ENCODE measurements around the gene NEURL2.
"Not testable (repeated sequence)": the region's sequence is repeated elsewhere in the genome, so short reads cannot be mapped to it uniquely, and the experiment has no call there.

The NEURL2 gene

DNA sequence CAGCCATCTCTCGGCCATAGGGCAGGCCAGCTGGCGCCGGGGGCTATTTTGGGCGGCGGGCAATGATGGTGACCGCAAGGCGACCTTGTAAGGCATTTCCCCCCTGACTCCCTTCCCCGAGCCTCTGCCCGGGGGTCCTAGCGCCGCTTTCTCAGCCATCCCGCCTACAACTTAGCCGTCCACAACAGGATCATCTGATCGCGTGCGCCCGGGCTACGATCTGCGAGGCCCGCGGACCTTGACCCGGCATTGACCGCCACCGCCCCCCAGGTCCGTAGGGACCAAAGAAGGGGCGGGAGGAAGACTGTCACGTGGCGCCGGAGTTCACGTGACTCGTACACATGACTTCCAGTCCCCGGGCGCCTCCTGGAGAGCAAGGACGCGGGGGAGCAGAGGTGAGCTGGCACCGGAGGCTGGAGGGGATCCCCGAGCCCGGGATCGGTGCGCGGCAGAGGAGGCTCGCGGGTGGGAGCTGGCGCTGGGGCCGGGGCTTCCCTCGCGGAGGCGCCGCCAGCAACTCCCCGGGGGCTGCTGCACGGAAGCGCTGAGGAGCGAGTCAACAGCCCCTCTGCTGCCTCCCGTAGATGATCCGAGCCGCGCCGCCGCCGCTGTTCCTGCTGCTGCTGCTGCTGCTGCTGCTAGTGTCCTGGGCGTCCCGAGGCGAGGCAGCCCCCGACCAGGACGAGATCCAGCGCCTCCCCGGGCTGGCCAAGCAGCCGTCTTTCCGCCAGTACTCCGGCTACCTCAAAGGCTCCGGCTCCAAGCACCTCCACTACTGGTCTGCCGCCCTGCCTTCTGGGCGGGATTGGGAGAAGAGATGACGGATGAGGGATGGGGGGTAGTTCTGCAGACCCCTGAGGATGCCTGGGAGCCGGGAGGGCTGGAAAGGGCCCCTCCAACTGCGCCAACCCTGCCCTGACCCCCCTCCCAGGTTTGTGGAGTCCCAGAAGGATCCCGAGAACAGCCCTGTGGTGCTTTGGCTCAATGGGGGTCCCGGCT, at the start of gene NEURL2, which contains the start of gene CTSA:
TSS of gene NEURL2 (minus strand) at position 224 of the 999 bp plus-strand sequence. CDS start at position 7, 217 bp downstream.
TSS of gene CTSA (plus strand) at position 351 of the 999 bp plus-strand sequence. CDS start at position 585, 234 bp downstream.
- DNase-seq: peak; percentile 77

GRCh38 chr20:45940469-45940868, 49.5 kb upstream of the NEURL2 start:
- DNase-seq: no peak

DNA sequence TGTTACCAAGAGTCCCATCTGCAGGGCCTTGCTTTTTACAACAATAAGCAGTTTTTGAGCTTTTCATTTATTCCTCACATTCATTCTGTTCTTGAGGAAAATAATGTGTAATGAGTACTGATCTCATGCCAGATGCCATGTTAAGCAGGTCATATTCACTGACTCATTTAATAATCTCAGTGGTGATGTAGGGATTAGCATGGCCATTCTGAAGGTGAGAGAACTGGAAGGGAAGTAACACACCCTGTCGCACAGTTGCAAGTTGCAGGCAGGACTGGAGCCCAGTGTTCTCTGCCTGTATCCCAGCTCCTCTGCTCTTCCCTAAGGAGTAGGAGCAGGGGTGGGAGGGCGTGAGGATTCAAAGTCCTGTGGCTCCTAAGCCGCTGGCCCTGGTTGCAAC, 49.0 kb upstream of the NEURL2 start:
- DNase-seq: no peak

DNA sequence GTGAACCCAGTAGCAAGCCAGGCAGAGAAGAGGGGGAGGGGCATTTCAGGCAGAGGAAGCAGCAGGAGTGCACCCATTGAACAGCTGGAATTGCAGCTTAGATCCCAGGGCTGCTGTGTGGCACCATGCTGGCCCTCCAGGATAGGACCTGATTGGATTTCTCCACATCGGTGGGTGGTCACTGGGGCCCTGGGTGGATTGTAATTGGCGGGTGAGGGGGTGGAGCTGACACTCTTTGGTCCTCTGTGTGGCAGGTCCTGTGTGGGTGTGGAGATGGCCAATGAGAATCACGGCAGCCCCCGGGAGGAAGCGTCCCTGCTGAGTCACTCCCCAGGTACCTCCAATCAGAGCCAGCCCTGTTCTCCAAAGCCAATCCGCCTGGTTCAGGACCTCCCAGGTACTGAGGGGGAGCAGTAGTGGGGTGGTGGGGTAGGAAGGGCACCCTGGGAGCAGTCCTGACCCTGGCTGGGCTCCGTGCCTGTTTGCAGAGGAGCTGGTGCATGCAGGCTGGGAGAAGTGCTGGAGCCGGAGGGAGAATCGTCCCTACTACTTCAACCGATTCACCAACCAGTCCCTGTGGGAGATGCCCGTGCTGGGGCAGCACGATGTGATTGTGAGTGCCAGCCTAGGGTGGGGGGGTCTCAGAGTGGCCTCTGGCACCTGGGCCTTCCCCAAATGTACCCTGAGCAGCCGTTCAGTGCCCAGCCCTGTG, 47.9 kb upstream of the NEURL2 start:
- no peak for DNase-seq

GRCh38 chr20:45937765-45938164, 46.8 kb upstream of the NEURL2 start:
- DNase-seq: no peak

DNA sequence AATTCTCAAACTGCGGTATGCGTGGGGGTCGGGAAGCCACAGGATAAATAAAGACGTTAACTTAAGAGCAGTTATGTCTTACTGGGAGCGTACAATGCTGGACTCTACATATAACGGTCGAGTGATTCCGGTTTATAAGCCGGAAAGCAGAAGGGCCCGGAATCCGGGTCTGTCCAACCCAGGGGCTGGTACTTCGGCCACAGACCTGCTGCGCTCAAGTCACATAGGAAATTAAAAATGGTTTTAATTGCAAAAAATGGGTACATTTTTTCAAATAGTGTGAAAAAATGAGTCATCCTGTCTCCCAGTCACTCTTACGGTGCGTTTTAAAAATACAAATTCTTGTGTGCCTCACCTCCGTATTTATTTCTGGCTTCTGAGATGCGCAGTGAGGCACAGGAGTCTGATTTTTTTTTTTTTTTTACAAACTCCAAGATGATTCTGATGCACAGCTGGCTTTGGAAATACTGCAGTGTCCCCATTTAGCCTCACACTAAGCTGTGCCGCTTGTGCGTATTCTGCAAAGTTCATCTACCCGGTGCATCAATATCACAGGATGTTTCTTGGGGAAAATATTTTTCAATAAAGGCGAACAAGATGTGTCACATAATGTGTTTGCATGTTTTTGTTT, 44.5 kb upstream of the NEURL2 start:
- no peak for DNase-seq

DNA sequence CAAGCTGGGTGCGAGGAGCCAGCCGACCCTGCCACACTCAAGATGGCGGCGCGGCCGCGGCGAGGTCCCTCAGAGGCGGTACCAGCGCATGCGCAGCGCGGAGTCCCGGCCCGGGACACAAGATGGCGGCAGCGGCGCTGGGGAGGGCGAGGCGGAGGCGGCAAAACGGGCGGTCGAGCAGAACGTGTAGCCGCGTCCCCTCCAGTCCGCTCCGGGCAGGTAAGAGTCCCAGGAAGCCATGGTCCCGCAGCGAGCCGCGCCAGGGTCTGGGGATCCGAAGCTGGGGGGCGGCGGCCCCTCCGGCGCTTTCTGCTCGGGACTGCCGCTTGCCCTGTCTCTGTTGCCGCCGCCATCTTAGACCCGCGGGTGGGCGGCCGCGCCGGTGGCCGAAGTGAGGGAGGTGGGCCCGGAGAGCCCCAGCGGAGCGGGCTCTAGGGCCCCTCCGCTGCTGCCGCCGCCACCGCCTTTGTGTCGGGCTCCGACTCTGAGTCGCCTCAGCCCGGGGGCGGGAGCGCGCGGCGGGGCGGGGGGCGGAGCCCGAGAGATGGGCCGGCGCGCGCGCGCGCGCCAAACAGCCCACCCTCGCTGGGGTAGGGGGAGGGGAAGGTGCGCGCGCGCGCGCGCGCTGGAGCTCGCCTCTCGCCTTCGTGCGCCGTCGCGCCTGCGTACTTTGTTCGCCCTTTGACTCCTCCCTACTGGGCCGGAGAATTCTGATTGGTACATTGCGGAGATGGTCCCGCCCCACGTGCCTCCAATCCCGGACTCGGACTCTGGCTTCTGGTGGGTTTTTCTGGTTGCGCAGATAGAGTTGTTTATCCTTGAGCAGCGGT, 43.8 kb upstream of the NEURL2 start, which contains the start of gene PCIF1:
TSS of gene PCIF1 (plus strand) at position 98 of the 830 bp plus-strand sequence. CDS start 4,317 bp downstream, outside the sequence.
- peak; percentile 98 for DNase-seq

DNA sequence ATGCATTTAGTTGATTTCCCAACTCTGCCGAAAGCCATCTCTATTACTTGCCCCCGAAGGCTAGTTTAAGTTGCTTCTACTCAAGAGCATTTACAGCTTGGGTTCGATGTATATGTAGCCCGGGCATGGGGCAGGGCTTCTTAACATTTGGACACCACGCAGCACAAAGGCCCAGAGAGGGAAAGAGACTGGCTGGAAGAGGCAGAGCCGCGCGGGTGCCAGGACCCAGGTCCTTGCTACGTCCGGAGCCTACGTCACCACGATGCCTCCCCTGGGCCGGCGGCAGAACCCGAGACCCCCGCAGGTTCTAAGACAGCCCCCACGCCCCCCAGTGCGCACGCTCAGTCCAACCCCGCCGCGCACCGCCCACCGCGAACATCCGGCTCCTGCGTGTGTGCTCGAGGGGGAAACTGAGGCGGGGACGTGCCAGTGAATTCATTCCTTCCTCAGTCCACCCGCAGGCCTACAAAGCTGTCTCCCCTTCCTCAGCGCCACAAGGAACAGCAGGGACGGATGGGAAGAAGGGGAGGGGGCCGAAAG, 43.1 kb upstream of the NEURL2 start:
- peak; percentile 77 for DNase-seq

GRCh38 chr20:45933266-45934045, 42.4 kb upstream of the NEURL2 start:
- DNase-seq: peak; percentile 82

DNA sequence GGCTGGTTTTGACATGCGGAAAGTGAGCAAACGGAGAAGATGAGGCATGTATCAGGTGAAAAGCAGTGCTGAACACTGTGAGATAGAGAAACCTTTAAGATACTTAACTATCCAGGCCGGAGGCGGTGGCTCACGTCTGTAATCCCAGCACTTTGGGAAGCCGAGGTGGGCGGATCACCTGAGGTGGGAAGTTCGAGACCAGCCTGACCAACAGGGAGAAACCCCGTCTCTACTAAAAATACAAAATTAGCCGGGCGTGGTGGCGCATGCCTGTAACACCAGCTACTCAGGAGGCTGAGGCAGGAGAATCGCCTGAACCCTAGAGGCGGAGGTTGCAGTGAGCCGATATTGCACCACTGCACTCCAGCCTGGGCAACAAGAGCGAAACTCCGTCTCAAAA, 40.7 kb upstream of the NEURL2 start:
- not testable (repeated sequence) for DNase-seq

- no peak for DNase-seq
These were observed 36.3 kb upstream of the NEURL2 start for GRCh38 chr20:45927071-45927878.

GRCh38 chr20:45926731-45927070, 35.7 kb upstream of the NEURL2 start:
- no peak for DNase-seq

GRCh38 chr20:45925821-45926506, 35.0 kb upstream of the NEURL2 start:
- no peak for DNase-seq

DNA sequence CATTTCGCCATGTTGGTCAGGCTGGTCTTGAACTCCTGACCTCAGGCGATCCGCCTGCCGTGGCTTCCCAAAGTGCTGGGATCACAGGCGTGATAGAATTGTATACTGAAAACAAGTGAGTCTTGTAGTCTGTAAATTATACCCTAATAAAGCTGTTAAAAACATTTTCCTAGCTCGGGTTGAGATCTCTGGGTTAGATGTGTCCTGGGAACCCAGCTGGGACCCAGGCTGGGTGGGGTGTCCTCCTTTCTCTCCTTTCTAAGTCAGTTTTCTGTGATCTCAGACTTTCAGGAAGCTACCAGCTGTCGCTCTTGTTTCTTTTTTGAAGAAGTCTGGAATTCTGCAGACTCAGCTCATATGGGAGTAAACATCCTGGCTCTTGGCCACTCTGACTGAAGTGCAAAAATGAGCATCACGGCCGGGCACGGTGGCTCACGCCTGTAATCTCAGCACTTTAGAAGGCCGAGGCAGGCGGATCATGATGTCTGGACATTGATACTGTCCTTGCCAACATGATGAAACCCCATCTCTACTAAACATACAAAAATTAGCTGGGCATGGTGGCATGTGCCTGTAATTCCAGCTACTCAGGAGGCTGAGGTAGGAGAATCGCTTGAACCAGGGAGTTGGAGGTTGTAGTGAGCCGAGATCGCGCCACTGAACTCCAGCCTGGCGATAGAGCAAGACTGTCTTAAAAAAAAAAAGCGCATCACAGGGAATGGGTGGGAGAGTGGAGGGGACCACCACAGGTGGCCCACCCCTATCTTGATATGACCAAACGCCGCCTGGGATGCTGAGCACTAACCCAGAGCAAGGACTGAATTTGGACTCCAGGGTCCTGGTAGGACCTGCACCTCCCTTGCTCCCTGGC, 33.6 kb upstream of the NEURL2 start:
- no peak for DNase-seq

- no peak for DNase-seq
These were observed 30.6 kb upstream of the NEURL2 start for GRCh38 chr20:45921337-45922189.

DNA sequence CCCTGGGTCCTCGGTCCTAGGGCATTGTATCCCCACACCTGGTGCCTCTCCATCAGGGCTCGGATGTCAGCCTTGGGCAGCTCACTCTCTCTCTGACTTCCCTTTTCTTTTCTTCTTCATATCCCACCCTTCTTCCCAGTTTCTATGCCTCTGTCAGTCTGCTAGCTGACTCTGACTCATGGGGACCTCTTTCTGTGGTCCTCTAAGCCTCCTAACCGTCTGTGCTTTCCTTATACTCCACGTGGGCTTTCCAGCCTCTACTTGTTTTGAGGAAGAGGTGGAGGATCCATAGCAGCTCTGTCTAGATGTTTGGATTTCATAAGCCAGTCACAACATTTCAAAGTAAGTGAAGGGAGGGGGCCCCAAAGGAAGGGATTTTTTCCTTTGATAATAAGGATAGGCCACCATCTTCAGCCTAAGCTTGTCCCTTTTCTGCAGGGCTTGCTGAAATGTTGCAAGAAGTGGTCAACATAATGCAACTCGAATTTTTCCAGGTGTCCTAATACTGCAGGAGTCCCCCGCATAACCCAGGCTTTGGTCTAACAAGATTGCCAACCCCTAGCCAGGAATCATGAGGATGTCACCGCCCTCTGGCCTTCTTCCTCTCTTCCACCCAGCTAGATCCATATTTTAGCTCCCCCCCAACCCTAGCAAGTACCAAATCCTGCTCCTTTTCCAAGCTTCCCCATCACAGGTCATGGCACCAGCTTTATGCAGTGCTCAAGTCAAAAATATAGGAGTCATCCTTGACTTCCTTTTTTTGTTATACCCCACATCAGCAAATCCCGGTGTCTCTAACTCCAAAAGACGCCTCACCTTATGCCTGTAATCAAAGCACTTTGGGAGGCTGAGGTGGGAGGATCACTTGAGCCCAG, 29.7 kb upstream of the NEURL2 start:
- DNase-seq: no peak

Data from NCI-H1092 treated with DMSO at 0.1 percent for 48 hours (cell line).